ENCODE measurements around the gene OIT3. TPM values are rescaled to one million over a fixed set of nuclear protein-coding genes. Genes with fewer than 3 reads are reported as not detected.

The OIT3 gene
- total RNA-seq, 2 experiments from 2014 or later: not detected

DNA sequence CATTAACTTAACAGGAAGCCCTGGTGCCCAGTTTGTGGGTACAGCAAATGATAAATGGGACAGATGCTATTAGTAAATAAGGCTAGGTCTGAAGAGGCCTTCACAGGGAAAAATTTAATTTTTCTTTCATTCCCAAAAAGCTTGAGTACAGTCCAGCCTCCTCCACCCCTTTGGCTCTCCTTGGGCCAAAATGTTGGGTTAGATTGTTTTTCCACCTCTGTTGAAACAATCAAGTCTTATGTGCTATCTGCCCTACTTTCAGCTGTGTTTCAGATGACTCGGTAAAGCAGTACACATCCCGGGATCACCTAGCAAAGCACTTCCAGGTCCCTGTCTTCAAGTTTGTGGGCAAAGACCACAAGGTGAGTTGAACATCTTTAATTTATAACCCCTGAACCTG lies 36.7 kb downstream of the OIT3 start:
- CTCF ChIA-PET: no interaction called here
- no peaks in the 10 kb centered on the region for H3K4me1 Mint-ChIP-seq (ENCODE audit: low read depth)
- DNase-seq: no peak
- no peak overlapping the region for H3K4me3 Mint-ChIP-seq
- H3K27me3 Mint-ChIP-seq (ENCODE audit: low read depth): peaks cover 3% of the 10 kb centered on the region
- intact Hi-C loops (cut with micrococcal nuclease): no loop called here
- no peaks in the 10 kb centered on the region for H3K36me3 Mint-ChIP-seq (ENCODE audit: low read depth)
- no peak overlapping the region for H3K27ac Mint-ChIP-seq
- no peaks in the 10 kb centered on the region for H3K9me3 Mint-ChIP-seq

DNA sequence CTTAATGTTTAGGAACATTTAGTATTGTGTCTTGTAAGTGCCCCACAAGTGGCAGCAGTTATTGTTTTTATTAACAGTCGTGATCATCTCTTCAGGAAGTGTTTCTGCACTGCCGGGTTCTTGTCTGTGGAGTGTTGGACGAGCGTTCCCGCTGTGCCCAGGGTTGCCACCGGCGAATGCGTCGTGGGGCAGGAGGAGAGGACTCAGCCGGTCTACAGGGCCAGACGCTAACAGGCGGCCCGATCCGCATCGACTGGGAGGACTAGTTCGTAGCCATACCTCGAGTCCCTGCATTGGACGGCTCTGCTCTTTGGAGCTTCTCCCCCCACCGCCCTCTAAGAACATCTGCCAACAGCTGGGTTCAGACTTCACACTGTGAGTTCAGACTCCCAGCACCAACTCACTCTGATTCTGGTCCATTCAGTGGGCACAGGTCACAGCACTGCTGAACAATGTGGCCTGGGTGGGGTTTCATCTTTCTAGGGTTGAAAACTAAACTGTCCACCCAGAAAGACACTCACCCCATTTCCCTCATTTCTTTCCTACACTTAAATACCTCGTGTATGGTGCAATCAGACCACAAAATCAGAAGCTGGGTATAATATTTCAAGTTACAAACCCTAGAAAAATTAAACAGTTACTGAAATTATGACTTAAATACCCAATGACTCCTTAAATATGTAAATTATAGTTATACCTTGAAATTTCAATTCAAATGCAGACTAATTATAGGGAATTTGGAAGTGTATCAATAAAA lies 38.9 kb downstream of the OIT3 start:
- DNase-seq: no peak
- H3K9me3 Mint-ChIP-seq: no peaks in the 10 kb centered on the region
- intact Hi-C loops (cut with micrococcal nuclease): no loop called here
- H3K36me3 Mint-ChIP-seq (ENCODE audit: low read depth): no peaks in the 10 kb centered on the region
- H3K4me3 Mint-ChIP-seq: no peak overlapping the region
- CTCF ChIA-PET: interaction anchor here (0.5 kb wide), 1 partner anchor 112 kb away, joined by 4 read pairs; no protein-coding TSS in a partner anchor
- no peaks in the 10 kb centered on the region for H3K4me1 Mint-ChIP-seq (ENCODE audit: low read depth)
- H3K27me3 Mint-ChIP-seq (ENCODE audit: low read depth): peaks cover 3% of the 10 kb centered on the region
- no peak overlapping the region for H3K27ac Mint-ChIP-seq

DNA sequence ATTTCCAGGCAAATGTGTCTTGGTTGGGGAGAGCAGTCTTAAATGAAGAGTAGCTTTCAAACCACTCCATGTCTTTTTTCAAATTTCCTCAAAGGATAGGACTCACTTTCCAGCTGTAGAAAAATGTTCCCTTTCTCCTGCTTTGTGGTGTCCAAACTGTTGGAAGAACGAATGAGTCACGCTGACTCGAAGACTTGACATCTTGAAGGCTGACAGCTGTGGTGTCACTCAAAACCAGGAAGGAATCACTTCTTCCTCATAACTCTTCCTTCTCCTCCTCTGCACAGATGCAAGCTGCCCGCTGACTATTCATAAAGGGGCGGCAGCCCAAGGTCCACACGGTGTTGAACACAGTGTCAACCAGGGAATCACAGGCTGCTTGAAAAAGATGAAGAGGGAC lies 41.8 kb downstream of the OIT3 start:
- Mint-ChIP-seq H3K9me3 (no peaks in the 10 kb centered on the region), H3K4me3 (no peak overlapping the region), H3K4me1 (ENCODE audit: low read depth) (no peaks in the 10 kb centered on the region), H3K36me3 (ENCODE audit: low read depth) (no peaks in the 10 kb centered on the region), H3K27me3 (ENCODE audit: low read depth) (no peaks in the 10 kb centered on the region), H3K27ac (no peak overlapping the region)
- CTCF ChIA-PET: no interaction called here
- no peak for DNase-seq
- intact Hi-C loops (cut with micrococcal nuclease): no loop called here

DNA sequence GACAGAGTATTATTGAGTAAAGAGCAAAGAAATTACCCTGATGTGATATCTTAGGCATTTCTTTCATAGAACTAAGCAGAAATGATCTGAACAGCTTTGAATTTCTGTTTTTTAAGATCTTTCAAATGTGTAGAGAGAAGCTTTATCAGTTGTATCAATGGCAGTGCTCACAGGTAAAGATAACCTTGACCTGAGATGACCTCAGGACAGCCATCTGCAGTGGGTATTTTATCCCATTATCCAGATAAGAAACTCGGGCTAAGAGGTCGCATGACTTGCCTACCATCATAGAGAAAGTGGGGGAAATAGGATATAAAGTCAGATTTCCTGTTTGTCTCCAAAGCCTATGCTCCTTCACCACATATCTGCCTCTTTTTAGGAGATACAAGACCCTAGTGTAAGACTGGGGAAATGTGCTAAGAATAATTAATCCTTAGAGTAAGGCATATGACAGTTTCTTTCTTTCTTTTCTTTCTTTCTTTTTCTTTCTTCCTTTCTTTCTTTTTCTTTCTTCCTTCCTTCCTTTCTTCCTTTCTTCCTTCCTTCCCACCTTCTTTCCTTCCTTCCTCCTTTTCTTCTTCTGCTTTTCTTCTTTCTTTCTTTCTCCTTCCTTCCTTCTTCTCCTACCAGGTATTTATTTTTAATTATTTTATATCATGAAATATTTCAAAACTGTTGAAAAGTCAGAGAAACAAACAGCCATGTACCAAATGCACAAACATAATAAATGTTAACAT lies 50.1 kb downstream of the OIT3 start:
- no peaks in the 10 kb centered on the region for H3K9me3 Mint-ChIP-seq

DNA sequence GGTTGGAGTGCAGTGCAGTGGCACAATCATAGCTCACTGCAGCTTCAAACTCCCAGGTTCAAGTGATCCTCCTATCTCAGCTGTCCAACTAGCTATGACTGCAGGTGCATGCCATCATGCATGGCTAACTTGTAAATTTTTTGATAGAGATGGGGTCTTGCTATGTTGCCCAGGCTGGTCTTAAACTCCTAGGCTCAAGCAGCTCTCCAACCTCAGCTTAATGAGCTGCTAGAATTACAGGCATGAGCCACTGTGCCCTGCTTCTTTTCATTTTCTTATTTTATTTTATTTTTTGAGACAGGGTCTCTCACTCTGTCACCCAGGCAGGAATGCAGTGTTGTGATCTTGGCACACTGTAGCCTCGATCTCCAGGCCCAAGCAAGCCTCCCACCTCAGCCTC lies 53.4 kb downstream of the OIT3 start:
- CTCF ChIA-PET: interaction anchor here (0.5 to 1.0 kb wide), 2 partner anchors 26 to 573 kb away, joined by 3 read pairs; no protein-coding TSS in a partner anchor

More for the DNA sequence above, 50.1 kb downstream of the OIT3 start:
- intact Hi-C loops (cut with micrococcal nuclease): no loop called here
- DNase-seq: no peak
- Mint-ChIP-seq H3K4me1 (ENCODE audit: low read depth) (no peaks in the 10 kb centered on the region), H3K27me3 (ENCODE audit: low read depth) (peaks cover 3% of the 10 kb centered on the region), H3K27ac (no peak overlapping the region), H3K36me3 (ENCODE audit: low read depth) (no peaks in the 10 kb centered on the region), H3K4me3 (no peak overlapping the region)
- CTCF ChIA-PET: no interaction called here

DNA sequence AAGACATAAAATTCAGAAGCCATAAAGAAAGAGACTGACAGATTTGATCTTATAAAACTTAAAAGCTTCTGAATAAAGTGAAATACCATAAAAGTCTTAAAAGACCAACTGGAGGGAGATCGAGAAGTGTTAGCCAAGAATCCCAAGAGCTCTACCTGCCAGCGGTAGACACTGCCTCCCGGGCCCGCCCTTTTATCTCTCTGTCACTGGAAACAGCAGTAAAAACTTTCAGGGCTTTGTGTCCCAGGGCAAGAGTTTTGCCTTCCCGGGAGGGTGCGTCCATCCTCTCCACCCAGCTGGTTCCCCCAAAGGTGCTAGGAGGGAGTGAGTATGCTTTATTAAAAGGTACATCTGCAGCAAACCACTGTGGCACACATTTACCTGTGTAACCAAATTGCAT lies 55.2 kb downstream of the OIT3 start:
- Mint-ChIP-seq H3K9me3 (no peaks in the 10 kb centered on the region), H3K4me1 (ENCODE audit: low read depth) (no peaks in the 10 kb centered on the region), H3K4me3 (no peak overlapping the region), H3K27me3 (ENCODE audit: low read depth) (peaks cover 5% of the 10 kb centered on the region), H3K27ac (no peak overlapping the region), H3K36me3 (ENCODE audit: low read depth) (no peaks in the 10 kb centered on the region)
- CTCF ChIA-PET: no interaction called here
- intact Hi-C loops (cut with micrococcal nuclease): no loop called here
- no peak for DNase-seq

More for the DNA sequence above, 53.4 kb downstream of the OIT3 start:
- Mint-ChIP-seq H3K4me3 (no peak overlapping the region), H3K27ac (no peak overlapping the region), H3K4me1 (ENCODE audit: low read depth) (no peaks in the 10 kb centered on the region), H3K36me3 (ENCODE audit: low read depth) (no peaks in the 10 kb centered on the region), H3K27me3 (ENCODE audit: low read depth) (peaks cover 5% of the 10 kb centered on the region), H3K9me3 (no peaks in the 10 kb centered on the region)
- intact Hi-C loops (cut with micrococcal nuclease): no loop called here
- DNase-seq: no peak

DNA sequence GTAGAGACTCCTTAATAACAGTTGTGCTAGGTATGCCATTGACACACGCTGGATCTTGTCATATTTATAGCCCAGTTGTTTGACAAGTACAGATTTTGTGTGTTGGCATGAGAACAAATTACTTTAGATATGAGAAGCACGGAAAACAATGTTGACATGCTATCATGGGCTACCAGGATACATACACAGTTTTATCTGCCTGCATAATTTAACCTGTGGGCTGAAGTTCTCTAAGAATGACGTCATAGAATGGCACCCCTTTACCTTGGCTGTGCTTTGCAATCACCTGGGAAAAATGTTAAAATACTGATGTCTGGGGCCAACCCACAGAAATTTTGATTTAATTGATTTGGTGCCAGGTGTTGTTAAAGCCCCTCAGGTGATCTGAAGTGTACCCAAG lies 58.2 kb downstream of the OIT3 start:
- intact Hi-C loops (cut with micrococcal nuclease): no loop called here
- CTCF ChIA-PET: no interaction called here

DNA sequence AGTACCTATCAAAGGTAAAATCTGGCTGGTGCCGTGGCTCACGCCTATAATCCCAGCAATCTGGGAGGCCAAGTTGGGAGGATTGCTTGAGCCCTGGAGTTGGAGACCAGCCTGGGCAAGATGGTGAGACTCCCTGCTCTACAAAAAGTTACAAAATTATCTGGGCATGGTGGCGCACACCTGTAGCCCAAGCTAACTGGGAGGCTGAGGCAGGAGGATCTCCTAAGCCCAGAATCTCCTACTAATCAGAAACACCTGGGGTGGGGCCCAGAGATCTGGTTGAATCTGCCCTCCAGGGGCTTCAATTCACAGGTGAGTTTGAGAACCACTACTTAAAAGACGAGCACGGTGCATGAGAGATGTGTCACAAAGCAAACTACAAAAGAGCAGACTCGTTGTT lies 58.6 kb downstream of the OIT3 start:
- intact Hi-C loops (cut with micrococcal nuclease): no loop called here
- no peak for DNase-seq
- Mint-ChIP-seq H3K4me1 (ENCODE audit: low read depth) (no peaks in the 10 kb centered on the region), H3K4me3 (no peak overlapping the region), H3K9me3 (no peaks in the 10 kb centered on the region), H3K27me3 (ENCODE audit: low read depth) (peaks cover 2% of the 10 kb centered on the region), H3K27ac (no peak overlapping the region), H3K36me3 (ENCODE audit: low read depth) (no peaks in the 10 kb centered on the region)
- CTCF ChIA-PET: no interaction called here

More for the DNA sequence above, 58.2 kb downstream of the OIT3 start:
- no peaks in the 10 kb centered on the region for H3K9me3 Mint-ChIP-seq
- H3K36me3 Mint-ChIP-seq (ENCODE audit: low read depth): no peaks in the 10 kb centered on the region
- H3K27me3 Mint-ChIP-seq (ENCODE audit: low read depth): peaks cover 2% of the 10 kb centered on the region
- no peaks in the 10 kb centered on the region for H3K4me1 Mint-ChIP-seq (ENCODE audit: low read depth)
- H3K4me3 Mint-ChIP-seq: no peak overlapping the region
- no peak overlapping the region for H3K27ac Mint-ChIP-seq
- no peak for DNase-seq

DNA sequence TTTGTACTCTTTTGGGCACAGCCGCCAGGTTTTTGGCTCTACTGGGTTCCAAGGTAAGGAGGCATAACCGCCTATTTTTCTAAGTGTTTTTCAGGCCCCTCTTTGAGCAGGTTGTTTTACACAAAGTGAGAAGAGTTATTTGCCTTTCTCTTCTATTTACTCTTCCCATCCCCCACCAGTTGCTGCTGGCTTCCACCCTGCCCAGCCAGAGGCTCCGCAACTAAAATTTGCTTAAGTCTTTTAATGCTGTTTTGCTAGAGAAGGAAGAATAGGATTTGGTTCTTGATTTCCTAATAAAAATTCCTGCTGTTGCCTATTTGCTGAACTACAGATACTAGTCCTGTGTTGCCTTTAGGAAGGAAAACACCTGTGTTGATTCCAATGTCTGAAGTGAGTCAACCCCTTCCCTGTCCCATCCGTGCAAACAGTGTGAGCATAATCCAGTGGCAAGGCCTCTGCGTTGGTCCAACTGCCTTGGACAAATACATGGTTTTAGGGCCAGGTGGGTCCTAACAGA lies 59.2 kb downstream of the OIT3 start:
- H3K9me3 Mint-ChIP-seq: no peaks in the 10 kb centered on the region
- H3K4me3 Mint-ChIP-seq: no peak overlapping the region
- CTCF ChIA-PET: no interaction called here
- intact Hi-C loops (cut with micrococcal nuclease): no loop called here
- no peaks in the 10 kb centered on the region for H3K4me1 Mint-ChIP-seq (ENCODE audit: low read depth)
- no peak overlapping the region for H3K27ac Mint-ChIP-seq
- no peak for DNase-seq
- H3K36me3 Mint-ChIP-seq (ENCODE audit: low read depth): no peaks in the 10 kb centered on the region
- H3K27me3 Mint-ChIP-seq (ENCODE audit: low read depth): peaks cover 2% of the 10 kb centered on the region

DNA sequence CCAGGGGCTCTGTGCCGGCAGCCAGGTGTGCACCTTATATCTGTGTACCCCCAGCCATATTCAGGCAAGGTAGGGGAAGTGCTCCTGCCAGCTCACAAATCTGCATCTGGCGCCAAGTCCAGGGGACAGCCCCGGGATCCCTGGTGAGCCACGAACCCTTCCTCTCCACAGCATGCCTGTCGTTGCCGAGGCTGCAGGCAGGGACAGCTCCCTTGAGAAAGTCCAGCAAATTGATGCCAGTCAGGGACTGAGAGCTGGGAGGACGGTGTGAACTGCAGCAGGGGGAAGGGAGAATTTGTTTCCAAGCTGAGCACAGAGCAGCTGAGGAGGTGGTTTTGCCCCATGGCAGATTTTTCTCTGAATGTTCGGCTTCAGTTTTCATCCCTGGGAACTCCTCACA lies 60.1 kb downstream of the OIT3 start:
- Mint-ChIP-seq H3K36me3 (ENCODE audit: low read depth) (no peaks in the 10 kb centered on the region), H3K27me3 (ENCODE audit: low read depth) (peaks cover 4% of the 10 kb centered on the region), H3K4me3 (no peak overlapping the region), H3K4me1 (ENCODE audit: low read depth) (no peaks in the 10 kb centered on the region), H3K27ac (no peak overlapping the region), H3K9me3 (no peaks in the 10 kb centered on the region)
- intact Hi-C loops (cut with micrococcal nuclease): no loop called here
- CTCF ChIA-PET: interaction anchor here (1.1 kb wide), 1 partner anchor 589 kb away, joined by 3 read pairs; no protein-coding TSS in a partner anchor
- DNase-seq: no peak

DNA sequence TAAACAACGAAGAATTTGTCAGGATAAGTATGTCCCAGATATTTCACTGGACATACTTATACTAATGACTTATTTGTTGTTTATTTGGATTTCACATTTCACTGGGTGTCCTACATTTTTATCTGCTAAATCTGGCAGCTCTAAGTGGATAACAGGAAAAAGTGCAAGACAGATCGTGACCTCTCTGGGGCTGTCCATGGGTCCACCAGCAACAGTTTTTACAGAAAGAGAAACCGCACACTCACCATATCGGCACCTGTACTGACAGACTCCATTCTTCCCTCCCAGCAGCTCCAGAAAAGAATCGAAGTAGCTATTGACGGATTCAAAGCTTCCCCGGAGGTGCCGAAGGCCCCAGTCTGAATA lies 60.7 kb downstream of the OIT3 start:
- no peak overlapping the region for H3K27ac Mint-ChIP-seq
- no peaks in the 10 kb centered on the region for H3K9me3 Mint-ChIP-seq
- H3K4me1 Mint-ChIP-seq (ENCODE audit: low read depth): no peaks in the 10 kb centered on the region
- H3K27me3 Mint-ChIP-seq (ENCODE audit: low read depth): peaks cover 4% of the 10 kb centered on the region
- intact Hi-C loops (cut with micrococcal nuclease): no loop called here
- CTCF ChIA-PET: interaction anchor here (1.1 kb wide), 1 partner anchor 589 kb away, joined by 3 read pairs; no protein-coding TSS in a partner anchor
- H3K36me3 Mint-ChIP-seq (ENCODE audit: low read depth): no peaks in the 10 kb centered on the region
- no peak overlapping the region for H3K4me3 Mint-ChIP-seq
- no peak for DNase-seq

DNA sequence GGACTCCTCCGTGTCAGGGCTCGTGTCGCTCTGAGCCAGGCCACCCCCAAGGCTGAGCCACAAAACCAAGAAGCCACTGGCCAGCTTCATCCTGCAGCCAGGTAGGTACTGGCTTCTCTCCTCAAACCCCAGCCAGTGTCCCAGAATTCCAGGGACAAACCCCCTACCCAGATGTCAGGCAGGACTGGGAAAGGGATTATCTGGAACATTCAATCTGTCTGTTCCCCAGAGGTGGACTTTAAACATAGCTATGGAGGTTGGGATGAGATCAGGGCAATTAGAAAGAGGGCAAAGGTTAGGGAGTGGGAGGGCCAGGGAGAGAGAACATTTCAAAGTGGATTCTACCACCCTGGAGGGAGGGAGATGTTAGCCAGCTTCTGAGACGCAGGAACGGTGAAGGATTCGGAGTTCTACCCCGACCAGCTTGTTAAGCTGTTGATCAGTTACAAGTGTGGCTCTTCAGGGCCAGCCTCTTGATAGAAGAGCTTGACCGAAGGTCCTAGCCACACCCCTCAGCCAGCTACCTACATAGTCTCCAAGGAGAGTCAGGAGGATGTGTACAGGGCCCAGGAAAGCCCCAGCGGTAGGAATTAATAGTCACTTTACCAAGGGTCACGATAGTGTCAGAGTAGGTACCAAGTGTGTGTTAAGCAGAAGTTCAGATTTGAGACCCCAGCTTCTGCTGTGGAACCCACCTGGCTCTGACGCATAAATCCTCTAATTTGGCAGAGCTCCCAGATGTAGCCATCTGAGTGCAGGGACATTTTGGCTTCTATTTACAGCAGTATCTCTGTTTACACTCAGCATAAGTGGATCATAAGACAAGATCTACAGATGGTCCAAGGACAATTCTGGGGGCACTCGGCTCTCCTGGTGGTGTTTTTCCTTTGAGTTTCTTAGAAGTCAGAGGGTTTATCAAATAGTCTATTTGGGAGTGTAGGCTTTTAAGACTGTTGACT lies 61.3 kb downstream of the OIT3 start, which contains the start of gene PLA2G12B:
TSS of gene PLA2G12B (minus strand) at position 211 of the 959 bp plus-strand sequence. CDS start at position 90, 121 bp downstream.
- Mint-ChIP-seq H3K4me3 (no peak within 1 kb of the TSS), H3K36me3 (ENCODE audit: low read depth) (no peaks in the 10 kb centered on the region), H3K27ac (no peak within 1 kb of the TSS), H3K4me1 (ENCODE audit: low read depth) (no peaks in the 10 kb centered on the region), H3K27me3 (ENCODE audit: low read depth) (peaks cover 4% of the 10 kb centered on the region), H3K9me3 (no peaks in the 10 kb centered on the region)
- CTCF ChIA-PET: interaction anchor here (1.1 kb wide), 1 partner anchor 590 kb away, joined by 3 read pairs; no protein-coding TSS in a partner anchor
- intact Hi-C loops (cut with micrococcal nuclease): no loop called here
- no peak for DNase-seq
